Upper lobe of right lung (tissue), 1 donor: Measurements from ENCODE around the gene ICE1. TPM values are rescaled to one million over a fixed set of nuclear protein-coding genes. Genes with fewer than 3 reads are reported as not detected.
"Not testable (repeated sequence)": the region's sequence is repeated elsewhere in the genome, so short reads cannot be mapped to it uniquely, and the experiment has no call there.

Experiments used
- ATAC-seq: fragments of 200-7000 bp; cut with Tn5 transposase; one replicate; pipeline ENCODE4 v1.9.1; 2020; ENCODE audit warnings: mild to moderate bottlenecking, moderate library complexity
- DNase-seq: peaks from one replicate; pipeline ENCODE4 v3.0.0-alpha.2; 2020
- H3K27ac ChIP-seq: fragments of 200-600 bp; one replicate; pipeline ENCODE4 v1.8.0; 2022
- H3K27me3 ChIP-seq: fragments of 200-600 bp; one replicate; pipeline ENCODE4 v1.8.0; 2022; ENCODE audit warnings: mild to moderate bottlenecking
- H3K36me3 ChIP-seq: fragments of 200-600 bp; one replicate; pipeline ENCODE4 v1.8.0; 2022
- H3K4me1 ChIP-seq: fragments of 200-600 bp; one replicate; pipeline ENCODE4 v1.8.0; 2022
- H3K4me3 ChIP-seq: fragments of 200-600 bp; one replicate; pipeline ENCODE4 v1.8.0; 2022; ENCODE audit warnings: mild to moderate bottlenecking
- H3K9me3 ChIP-seq: fragments of 200-600 bp; one replicate; pipeline ENCODE4 v1.8.0; 2022
- intact Hi-C: fragments of 100-400 bp; cut with DNase I; formaldehyde crosslinking; loops from one replicate; pipeline ENCODE4 v1.11.0; 2022
- total RNA-seq: library from RNA; stranded (reverse); fragmentation: NEBNext Ultra II Directional; extraction: Animal tissue kit (Norgen Biotek cat#: 25700); gene quantifications from one replicate; pipeline ENCODE4 v1.2.1, GENCODE V29; 2021
- TF ChIP-seq, protein P1 (sequence below): fragments of 200-600 bp; IDR thresholded peaks from one replicate; pipeline ENCODE4 v1.8.0; 2022; ENCODE audit warnings: antibody characterized with exemption
- donor health status: DM: no; HTN: yes; CAD: no; lungs with severe emphysema.

Gene ICE1
- total RNA-seq, 1 donor from 2014 or later = 28.5 TPM

DNA sequence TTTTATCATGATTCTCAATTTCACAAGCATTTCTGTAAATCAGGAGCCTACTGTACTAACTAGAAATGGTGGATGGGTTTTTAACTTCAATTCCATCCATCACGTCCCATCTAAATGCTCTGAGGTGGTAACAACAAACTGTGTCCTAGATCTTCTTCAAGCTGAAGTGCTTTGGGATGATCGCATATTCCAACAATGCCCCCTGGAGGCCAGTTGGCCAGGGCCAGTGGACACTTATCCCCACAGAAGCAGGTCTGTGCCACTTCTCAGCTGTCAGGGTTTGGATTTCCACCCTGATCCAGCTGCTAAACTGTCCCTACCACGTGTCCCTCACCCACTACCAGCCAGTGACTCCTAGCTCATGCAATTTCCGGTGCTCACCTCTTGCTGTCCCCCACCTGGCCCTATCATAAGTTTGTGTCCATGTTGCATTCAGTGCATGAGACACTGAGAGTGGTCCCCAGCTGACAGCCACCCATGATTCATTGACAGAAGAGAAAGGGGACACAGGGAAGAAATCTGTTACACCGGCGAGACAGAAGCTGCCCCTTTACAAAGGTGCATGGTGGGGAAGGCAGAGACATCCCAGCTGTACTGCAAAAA, 28.0 kb upstream of the ICE1 start:
- ATAC-seq (peak; percentile 74), DNase-seq (peak; percentile 68)
- intact Hi-C loops, H3K4me1 ChIP-seq, H3K9me3 ChIP-seq, H3K36me3 ChIP-seq, H3K27ac ChIP-seq, H3K27me3 ChIP-seq, H3K4me3 ChIP-seq: not testable (repeated sequence)
- TF ChIP-seq, protein P1, sequence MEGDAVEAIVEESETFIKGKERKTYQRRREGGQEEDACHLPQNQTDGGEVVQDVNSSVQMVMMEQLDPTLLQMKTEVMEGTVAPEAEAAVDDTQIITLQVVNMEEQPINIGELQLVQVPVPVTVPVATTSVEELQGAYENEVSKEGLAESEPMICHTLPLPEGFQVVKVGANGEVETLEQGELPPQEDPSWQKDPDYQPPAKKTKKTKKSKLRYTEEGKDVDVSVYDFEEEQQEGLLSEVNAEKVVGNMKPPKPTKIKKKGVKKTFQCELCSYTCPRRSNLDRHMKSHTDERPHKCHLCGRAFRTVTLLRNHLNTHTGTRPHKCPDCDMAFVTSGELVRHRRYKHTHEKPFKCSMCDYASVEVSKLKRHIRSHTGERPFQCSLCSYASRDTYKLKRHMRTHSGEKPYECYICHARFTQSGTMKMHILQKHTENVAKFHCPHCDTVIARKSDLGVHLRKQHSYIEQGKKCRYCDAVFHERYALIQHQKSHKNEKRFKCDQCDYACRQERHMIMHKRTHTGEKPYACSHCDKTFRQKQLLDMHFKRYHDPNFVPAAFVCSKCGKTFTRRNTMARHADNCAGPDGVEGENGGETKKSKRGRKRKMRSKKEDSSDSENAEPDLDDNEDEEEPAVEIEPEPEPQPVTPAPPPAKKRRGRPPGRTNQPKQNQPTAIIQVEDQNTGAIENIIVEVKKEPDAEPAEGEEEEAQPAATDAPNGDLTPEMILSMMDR = peak; percentile 63

DNA sequence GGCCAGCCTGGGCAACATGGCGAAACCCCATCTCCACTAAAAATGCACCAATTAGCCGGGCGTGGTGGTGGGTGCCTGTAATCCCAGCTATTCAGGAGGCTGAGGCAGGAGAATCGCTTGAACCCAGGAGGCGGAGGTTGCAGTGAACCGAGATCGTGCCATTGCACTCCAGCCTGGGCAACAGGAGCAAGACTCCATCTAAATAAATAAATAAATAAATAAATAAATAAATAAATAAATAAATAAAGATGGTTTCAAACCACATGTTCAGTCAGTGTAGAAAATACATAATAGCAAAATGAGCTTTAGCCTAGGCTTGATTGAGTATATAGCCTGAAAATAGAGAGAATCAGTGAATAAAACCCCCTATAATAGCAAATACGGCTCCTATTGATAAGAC, 27.4 kb upstream of the ICE1 start:
- ATAC-seq, H3K4me3 ChIP-seq, H3K36me3 ChIP-seq, H3K9me3 ChIP-seq, H3K27ac ChIP-seq, H3K4me1 ChIP-seq, DNase-seq, H3K27me3 ChIP-seq, intact Hi-C loops: not testable (repeated sequence)

DNA sequence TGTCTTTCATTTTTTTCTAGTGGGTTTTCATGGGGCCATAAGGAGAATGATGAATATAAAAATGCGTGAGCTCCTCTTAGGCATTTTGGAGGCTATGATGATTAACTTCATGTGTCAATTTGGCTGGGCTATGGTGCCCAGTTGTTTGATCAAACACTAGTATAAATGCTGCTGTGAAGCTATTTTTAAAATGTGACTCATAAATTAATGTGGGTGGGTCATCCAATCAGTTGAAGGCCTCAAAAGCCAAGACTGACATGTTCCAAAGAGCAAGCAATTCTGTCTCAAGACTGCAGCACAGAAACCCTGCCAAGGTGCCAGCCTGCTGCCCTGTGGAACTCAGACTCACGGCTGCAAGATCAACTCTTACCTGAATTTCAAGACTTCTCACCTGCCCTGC, 24.4 kb upstream of the ICE1 start:
- TF ChIP-seq, protein P1 = no peak
- no peak overlapping the region for H3K4me3 ChIP-seq
- no peaks in the 10 kb centered on the region for H3K9me3 ChIP-seq
- no peaks in the 10 kb centered on the region for H3K36me3 ChIP-seq
- H3K27ac ChIP-seq = no peak overlapping the region
- intact Hi-C loops = no loop called here
- H3K27me3 ChIP-seq = no peaks in the 10 kb centered on the region
- DNase-seq (no peak), ATAC-seq (no peak)
- H3K4me1 ChIP-seq = no peaks in the 10 kb centered on the region

DNA sequence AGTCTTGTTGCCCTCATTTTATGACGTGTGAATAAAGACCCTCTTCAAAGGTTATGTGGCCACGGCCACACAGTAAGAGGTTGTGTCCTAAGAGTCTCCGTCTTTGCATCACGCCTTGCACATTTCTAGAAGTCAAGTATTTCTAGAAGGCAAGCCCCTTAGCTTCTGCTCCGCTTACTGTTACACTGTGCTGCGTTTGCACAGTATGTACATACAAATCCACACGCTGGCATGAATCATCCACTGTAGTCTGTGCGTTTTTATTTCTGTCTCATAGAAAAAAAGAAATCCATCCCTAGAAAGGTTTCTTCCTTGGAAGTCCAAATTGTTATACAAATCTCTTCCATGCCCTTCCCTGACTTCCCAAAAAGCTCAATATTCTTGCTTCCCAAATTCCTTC, 21.4 kb upstream of the ICE1 start:
- Histone ChIP-seq H3K4me3 (no peak overlapping the region), H3K36me3 (no peaks in the 10 kb centered on the region), H3K27ac (no peak overlapping the region), H3K27me3 (no peaks in the 10 kb centered on the region), H3K4me1 (no peaks in the 10 kb centered on the region), H3K9me3 (no peaks in the 10 kb centered on the region)
- ATAC-seq = no peak
- no peak for DNase-seq
- TF ChIP-seq, protein P1 = no peak
- intact Hi-C loops = no loop called here

DNA sequence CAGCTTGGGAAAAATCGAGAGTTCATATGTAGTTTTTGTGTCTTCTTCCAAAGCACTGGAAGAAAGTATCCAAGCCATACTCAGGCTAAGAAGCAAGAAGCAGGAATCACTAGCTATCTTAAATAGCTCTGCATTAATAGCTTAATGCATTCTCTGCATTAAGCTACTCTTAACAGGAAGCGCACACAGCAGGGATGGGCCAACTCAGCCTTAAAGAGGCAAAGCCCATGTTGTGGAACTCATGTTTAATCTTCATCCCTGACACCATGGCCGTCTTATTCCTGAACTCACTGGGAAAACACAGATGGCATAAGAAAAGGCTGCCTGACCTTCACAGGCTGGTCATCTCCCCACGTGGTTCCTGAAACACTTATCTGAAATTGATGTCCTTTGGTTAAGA, 18.7 kb upstream of the ICE1 start:
- Histone ChIP-seq H3K4me3 (no peak overlapping the region), H3K27me3 (no peaks in the 10 kb centered on the region), H3K27ac (no peak overlapping the region), H3K36me3 (no peaks in the 10 kb centered on the region), H3K4me1 (no peaks in the 10 kb centered on the region), H3K9me3 (no peaks in the 10 kb centered on the region)
- TF ChIP-seq, protein P1 = no peak
- no peak for DNase-seq
- intact Hi-C loops = no loop called here
- no peak for ATAC-seq

DNA sequence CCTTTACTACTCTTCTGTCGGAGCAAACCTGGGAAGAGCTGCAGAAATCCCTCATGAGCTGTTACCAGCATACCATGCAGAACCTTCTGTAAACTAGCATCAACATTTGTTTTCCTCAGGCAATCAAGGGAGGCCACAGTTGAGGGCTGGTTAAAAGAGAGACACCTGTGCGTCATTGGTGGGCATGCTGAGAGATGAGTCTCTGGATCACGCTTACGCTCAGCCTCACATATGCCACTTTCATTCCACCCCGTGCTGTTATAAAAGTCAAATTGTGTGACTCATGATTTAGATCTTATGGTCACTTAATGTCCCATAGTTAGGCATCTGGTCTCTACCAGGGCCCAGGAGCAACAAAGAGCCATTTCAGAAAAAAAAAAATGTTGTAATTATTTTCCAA, 18.1 kb upstream of the ICE1 start:
- ATAC-seq = no peak
- intact Hi-C loops = no loop called here

More for the DNA sequence above, 18.1 kb upstream of the ICE1 start:
- no peaks in the 10 kb centered on the region for H3K4me1 ChIP-seq
- DNase-seq = no peak
- H3K4me3 ChIP-seq = no peak overlapping the region
- TF ChIP-seq, protein P1 = no peak
- H3K36me3 ChIP-seq = no peaks in the 10 kb centered on the region
- H3K9me3 ChIP-seq = no peaks in the 10 kb centered on the region
- H3K27ac ChIP-seq = no peak overlapping the region
- no peaks in the 10 kb centered on the region for H3K27me3 ChIP-seq
